HG03095 (cell line): ENCODE results near the gene SKI.
"Not testable (repeated sequence)": the region's sequence is repeated elsewhere in the genome, so short reads cannot be mapped to it uniquely, and the experiment has no call there.

ENCODE experiments used
- ATAC-seq: cut with Tn5 transposase; IDR thresholded peaks from one replicate; pipeline ENCODE4 v1.9.1; 2021; ENCODE audit warnings: moderate library complexity; ENCODE audit not compliant: unreplicated experiment

SKI gene

DNA sequence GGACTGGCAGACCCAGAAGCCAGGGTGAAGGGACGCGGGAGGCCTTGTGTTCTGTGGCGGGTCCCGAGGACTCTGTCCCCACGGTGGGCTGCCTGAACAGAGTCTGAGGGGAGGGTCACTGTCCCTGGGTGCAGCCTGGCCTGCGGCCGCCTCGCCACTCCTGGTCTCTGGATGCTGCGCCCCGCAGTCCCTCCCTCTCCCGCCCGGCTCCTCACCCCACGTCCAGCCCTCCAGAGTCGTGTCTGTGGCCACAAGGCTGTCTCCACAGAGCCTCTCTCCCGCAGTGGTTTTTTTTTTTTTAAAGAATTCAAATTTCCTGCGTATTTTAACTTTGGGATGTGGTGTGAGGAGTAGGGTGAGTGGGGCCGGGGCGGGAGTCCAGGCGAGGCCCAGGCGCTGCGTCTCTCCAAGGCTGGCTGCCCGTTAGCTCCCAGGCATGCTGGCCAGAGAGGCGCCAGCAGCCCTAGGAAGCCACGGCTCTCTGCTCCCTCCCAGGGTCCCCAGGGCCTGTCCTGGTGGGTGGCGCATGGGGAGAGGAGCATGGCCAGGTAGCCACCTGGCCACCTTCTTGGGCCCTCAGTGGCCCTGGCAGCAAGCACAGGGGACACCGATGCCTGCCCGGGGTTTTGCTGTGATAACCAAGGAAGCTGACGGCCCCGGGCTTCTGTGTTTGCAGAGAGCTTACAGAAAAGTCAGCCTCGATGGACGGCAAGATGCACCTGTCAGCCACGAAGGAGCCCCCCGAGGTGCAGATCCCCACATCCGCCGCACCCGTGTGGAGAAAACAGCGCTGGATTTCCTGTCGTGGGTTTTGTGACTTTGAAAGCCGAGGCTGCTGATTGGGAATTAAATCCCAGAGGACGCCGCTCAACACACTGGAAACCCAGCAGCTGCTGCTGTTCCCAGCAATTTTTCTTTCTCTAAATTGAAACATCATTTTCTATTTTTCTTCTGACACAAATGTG, 90.5 kb downstream of the SKI start:
- no peak for ATAC-seq

DNA sequence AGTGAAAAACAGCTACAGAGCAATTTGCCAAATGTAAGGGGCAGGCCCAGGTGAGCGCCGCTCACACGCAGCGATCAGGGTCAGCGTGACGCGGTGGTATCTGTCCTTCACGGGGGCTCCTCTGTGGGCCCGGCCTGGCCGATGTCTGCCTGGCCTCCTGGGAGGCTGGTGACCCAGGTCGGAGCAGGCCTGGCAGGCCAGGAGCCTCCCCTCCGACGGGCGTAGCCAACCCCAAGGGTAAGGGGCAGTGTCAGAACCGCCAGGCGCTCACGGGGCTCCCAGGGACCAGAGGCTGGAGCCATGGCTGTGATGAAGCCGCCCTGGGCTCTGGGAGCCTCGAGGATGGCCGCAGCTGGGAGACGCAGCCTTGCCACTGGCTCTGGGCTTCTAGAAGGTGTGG, 91.2 kb downstream of the SKI start:
- ATAC-seq = no peak

DNA sequence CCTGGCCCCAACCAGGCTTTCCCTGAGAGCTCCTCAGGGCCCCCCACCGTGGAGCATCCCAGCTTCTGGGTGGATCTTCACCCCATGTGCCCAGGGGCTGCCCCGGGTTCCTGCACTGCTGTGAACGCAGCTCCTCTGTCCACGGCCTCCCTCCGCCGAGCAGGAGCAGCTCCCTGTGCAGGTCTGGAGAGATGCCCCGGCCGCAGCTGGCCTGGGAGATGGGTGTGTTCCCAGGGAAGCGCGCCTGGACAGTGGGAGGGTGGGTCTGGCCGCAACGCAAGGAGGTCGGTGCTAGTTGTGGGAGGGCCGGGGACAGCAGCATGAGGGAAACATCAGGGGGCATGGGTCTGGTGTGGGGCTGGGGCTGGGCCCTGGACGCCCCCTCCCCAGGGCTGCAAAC, 91.9 kb downstream of the SKI start:
- no peak for ATAC-seq

DNA sequence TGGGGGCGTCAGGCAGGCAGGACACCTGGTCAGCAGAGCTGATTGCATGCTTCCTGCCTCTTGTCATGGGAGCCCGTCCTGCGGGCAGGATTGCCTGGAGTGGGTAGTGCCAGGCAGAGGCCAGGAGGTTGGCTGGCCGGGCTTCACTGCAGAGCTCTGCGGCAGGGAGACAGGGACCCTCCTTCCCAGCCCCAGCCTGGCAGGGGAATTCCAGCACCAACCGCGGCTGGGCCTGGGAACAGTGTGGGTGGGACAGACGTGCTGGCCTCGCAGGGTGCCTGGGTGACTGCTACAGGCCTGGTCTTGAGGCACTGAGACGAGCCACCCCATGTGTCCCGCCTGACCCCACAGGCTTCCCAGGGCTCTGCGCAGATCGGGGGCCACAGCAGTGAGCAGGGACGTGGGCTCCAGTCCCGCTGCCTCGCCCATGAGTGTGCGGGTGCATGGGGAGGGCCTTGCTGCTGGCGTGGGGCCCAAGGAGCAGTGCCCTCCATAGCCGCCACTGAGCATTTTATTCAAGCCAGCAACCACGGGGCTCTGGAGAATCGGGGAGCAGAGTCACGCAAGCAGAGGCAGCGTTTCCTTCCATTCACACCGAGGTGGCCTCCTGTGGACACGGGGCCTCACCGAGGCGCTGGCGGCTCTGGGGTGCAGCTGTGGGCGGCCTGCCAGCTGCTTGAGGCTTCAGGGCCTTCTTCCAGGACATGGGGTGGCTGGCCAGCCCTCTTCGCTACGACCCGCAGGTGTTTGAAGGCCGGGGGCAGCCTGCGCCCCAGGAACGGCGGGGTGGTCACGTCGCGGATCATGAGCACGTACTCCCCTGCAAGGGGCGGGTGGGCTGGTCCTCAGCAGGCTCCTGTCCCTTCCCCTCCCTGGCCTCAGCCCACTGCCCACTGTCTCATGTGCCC, 92.9 kb downstream of the SKI start:
- no peak for ATAC-seq

DNA sequence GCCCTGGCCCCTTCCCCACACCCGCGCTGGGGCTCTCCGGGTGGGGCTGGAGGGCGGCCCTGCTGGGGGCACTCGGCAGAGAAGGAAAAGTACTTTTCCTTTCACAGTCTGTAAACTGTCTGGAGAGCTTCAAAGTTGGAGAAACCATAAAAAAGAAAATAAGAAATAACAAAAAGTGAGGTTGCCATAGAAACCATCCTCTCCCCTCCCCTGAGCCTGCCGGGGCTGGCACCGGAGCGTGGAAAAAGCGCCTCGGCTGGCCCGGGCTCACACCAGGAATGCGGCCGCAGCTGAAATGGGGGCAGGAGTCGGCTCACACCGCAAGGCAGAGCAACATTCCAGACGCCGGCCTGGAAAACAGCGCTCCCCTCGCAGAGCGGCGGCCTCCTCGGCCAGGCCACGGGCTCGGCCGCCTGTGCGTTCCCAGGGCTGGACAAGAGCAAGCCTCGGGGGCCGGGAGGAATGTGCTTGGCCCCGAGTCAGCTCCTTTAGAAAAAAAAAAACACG, 94.0 kb downstream of the SKI start:
- ATAC-seq = no peak

DNA sequence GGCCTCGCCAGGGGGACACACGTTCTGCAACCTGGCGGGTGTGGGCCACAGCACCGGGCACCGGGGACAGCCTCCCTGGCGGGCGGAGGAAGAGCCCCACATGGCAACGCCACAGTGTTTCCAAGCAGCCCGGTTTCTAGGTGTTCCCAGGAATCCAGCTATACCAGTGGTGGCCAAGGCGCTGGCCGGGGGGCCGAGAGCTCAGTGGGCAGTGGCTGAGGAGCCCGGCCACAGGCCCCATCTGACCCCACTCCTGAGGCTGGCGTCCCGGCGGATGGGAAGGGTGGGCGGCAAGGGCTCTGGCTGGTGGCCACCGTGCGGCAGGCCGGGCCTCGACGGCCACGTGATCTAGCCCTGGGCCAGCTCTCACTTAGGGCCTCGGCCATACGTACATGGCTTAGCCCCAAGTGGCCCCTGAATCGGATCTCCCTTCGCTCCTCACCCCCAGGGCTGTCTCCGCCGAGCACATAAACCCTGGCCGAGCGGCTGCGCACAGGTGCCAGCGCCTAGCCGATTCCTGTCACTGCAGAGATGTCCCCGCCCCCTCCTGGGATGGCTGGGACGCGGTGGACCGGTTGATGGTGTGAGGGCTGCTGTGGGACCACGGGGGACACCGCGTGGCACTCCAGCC, 94.6 kb downstream of the SKI start:
- ATAC-seq = no peak

DNA sequence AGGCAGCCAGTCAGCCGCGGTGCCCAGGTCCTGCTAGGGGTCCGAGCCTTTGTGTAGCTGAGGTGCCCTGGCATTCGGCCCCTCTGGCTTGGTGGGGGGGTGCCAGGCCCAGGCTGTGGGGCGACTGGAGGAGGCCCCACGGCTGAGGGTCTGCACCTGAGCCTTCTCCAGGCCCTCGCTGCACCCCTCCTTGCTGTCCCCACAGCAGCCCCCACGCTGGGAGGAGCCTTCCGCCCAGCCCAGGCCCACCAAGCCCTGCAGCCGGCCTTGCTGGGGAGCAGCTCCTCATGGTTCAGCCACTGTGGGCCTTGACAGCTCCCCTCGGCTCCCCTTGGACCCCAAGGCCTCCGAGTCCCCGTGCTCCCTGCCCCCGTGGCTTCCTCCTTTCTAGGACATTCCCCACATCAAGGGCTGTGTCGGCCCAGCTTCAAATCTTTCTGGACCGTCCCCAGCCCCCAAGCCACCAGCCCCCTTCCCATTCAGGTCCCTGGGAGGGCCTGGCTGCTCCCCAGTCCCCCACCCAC, 95.4 kb downstream of the SKI start:
- no peak for ATAC-seq

DNA sequence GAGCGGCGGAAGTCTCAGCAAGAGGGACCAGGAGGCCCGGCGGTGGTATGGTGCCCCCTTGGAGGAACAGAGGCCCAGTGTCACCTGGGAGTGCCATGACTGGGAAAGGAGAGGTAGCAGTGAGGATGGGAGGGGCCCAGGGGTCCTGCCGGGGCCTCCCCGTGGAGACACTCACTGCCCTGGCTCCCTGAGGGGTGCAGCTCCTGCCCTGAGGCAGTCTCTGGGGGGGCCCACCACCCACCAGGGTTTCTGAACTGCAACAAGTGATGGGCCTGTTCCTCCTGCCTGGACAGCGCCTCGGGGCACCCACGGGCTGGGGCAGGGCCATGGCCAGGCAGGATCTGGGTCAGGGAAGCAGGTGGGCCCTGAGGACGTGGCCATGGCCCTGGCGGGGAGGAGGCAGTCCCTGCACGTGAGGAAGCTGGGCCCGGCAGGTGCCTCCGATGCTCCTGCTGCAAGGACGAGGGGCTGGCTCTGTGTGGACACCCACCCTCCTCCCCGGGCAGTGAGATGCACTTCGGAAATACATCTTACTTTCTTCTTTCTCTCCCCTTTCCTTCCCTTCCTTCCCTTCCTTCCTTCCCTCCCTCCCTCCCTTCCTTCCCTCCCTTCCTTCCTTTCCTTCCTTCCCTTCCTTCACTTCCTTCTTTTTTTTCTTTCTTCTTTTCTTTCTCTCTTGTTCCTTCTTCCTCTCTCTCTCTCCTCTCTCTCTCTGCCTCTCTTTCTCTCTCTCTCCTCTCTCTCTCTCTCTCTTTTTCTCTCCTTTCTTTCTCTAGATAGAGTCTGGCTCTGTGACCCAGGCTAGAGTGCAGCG, 96.6 kb downstream of the SKI start:
- no peak for ATAC-seq

DNA sequence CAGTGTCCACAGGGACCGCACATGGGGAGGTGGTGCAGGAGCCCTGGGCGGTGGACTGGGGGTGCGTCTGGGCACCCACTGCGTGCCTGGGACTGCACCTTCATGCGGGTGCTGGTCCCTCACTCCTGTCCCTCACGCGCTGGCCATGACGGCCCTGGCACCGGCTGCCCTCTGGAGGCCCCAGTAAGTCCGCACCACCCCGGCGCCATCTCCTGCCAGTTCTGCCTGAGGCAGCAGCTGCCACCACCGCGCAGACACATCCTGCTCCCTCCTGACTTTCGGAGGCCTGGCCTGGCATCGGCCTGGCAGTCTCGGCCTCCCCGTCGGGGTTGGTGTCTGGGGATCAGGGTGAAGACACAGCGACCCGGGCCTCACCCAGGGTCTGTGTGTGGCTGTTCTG, 98.4 kb downstream of the SKI start:
- ATAC-seq = no peak

DNA sequence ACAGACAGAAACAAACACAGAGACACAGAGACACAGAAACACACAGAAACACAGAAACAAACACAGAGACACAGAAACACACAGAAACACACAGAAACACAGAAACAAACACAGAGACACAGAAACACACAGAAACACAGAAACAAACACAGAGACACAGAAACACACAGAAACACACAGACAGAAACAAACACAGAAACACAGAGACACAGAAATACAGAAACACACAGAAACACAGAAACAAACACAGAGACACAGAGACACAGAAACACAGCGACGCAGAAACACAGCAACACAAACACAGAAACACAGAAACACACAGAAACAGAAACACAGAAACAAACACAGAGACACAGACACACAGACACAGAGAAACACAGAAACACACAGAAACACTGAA, 99.0 kb downstream of the SKI start:
- ATAC-seq = not testable (repeated sequence)

DNA sequence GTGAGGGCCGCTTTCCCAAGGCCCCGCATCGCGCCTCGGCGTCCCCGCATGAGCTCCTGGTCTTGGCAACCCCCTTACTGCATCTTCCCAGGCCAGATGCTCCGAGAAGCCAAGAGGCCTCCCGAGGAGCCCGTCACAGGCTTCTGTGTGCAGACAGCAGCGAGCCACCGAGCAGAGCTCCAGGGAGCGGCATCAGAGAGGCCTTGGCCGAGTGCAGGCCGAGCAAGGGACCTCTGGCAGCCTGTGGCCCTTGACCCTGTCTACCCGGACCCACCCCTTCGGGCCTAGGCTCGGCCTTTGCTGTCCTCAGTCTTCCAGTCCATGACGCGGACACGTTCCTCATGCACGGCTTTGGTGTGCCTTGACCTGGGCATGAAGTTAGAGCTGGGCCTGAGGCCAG, 99.7 kb downstream of the SKI start:
- no peak for ATAC-seq

DNA sequence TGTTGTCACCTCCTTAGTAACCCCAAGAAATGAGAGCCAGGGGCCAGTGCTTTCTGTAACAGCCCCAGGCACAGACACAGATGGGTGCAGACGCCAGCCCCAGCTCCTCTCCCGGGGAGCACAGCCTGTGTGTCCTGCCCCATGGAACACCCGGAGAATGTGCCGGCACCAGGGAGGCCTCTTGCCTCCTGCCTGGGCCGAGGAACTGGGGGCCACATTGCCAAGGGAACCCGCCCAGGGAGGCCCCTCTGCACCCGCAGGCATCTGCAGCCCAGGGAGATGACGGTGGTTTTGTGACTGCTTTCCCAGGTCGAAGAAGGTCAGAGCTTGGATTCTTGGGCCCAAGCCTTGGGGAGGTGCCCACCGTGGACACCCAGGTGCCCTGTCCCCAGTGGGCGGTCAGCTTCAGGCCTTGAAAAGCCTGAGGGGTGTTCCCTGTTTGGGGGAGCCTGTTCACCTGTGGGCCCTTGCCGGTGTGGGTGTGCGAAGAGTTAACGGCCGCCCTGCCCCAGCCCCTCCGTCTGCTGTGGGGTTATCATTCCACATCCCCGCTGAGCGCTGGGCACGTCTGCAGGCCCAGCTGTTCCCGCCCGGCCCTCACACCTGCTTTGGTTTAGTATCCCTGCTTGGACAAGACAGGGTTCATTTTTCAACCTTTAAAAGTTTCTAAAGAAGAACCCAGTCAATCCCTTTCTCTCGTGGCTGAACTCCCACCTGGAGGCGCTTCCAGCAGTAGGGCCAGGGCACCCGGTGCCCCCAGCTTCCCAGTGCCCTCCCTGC, 100.7 kb downstream of the SKI start:
- no peak for ATAC-seq

DNA sequence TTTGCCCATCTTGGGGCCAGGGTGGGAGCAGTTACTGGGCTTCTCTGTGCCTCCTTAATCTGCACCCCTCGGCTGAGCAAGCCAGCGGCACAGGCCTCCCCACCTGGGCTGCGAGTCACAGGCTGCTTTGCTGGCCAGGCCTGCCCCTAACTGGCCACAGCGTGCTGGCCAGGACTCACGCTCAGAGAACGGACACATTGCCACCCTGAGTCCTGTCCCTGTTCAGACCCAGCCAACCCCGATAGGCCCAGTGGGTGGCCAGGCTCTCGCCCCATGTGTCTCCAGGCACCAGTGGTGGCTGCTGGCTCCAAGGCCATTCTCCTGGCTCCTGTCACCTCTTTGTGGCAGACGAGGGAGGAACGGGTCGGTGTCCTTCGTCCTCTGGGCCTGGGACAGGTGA, 101.9 kb downstream of the SKI start:
- ATAC-seq = no peak

DNA sequence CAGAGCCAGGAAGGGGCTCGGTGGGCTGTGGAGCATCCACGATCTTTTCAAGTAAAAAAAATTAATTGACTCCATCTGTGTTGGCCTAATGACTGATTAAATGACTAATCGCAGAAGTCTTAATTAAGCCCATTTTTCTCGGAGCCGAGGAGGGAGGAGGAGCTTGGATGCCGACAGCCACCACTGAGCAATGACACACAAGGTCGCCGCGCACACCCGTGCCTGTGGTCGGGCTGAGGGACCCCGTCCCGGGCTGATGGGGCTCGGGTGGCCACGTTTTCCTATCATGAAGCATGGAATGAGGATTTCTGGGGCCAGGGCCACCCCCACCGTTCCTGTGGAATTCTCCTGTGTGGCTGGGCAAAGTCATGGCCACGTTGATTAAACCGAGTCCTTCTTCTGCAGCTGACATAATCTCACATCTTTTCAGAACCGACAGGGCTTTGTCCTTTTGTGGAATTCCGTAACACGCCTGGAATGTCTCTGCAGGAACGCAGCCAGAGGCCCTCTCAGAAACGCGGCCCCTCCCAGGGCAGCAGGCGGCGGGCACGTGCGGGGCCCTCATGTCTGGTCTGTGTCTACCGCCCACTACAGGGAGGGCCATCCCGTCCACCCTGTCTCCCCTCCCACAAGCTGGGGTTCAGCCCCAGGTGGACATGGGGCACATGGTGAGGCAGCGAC, 102.5 kb downstream of the SKI start:
- ATAC-seq = no peak

DNA sequence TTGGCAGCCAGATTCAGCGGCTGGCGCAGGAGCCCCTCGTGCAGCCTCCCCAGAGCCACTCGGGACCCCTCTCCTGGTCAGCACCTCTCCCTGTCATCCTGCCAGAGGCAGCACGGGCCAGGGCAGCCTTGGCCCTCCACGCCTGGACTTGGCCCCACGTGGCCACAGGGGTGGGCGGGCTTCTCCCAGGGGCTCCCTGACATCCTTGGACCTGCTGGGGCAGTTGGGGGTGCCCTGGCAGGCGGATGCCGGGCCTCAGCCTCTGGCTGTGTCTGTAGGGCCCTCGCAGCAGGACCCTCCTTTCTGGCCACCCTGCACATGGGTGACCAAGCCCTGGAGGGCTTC, 103.1 kb downstream of the SKI start:
- ATAC-seq = no peak

DNA sequence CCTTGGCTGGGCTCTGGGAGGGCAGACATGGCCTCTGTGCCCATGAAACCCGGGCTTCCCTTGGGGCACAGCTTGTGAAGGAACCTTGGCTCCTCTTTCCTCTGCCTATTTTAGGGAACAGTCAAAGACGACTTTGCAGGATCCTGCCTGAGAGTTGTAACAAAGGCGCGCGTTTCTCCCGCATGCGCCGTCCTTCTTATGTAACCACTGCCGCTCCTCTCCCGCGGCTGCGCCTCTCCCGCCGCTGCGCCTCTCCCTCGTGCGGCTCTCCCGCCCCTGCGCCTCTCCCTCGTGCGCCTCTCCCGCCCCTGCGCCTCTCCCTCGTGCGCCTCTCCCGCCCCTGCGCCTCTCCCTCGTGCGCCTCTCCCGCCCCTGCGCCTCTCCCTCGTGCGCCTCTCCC, 103.5 kb downstream of the SKI start:
- not testable (repeated sequence) for ATAC-seq

DNA sequence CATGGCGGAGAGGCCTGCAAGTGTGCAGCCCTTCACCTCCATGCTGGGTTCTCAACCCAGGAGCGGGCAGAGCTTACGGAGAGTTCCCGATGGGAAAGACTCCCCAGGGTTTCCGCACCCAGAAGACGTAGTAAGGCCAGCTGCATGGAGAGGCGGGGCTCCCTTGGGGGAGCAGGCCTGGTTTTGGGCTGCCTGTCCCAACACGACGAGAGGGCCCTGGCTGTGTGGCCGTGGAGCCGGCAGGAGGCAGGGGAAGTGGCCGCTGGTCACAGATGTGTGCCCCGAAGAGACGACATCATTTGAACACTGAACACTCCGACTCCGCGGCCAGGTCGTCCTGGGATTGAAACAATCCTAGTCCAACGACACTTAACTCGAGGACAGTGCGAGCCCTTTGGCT, 106.2 kb downstream of the SKI start:
- ATAC-seq = no peak

DNA sequence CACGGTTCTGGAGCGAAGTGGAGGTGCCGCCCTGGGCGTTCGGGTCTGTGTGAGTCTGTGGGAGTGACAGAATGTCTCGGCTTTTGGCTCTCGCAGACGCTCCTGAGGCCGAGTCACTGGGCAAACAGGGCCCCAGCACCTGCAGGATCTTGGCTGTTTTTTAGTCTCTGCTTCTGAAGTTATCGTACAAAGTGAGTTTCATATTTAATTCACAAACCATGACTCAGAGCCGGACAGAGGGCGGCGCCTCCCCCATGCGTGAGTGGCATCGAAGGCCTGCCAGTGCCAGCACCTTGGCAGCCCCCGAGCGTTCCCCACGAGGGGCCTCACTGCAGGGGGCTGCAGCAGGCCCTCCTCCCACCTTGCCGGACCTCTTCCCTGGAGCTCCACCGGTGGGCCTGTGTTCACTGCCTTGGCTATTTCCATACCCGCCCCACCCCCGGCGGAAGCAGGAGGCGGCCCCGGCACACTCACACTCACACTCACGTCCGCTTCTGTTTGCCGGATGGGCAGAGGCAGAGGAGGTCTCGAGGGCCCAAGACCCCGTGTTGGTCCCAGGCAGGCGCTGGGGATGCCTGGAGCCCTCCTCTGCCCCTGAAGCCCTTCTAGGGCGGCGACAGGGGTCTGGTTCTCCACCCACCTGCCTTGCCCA, 106.9 kb downstream of the SKI start:
- no peak for ATAC-seq
